T-cell (primary cell): ENCODE measurements around the gene APOM. TPM values are rescaled to one million over a fixed set of nuclear protein-coding genes. Genes with fewer than 3 reads are reported as not detected.

Source experiments
- ATAC-seq, 4 experiments: fragments of 200-7000 bp in 3 of 4; fragments of 150-1000 bp in 1 of 4; cut with Tn5 transposase; replicated peaks in 1 of 4; 1 replicate in 3 of 4; 2 replicates in 1 of 4; pipeline ENCODE4 v1.10.0; 2021; ENCODE audit warnings: moderate library complexity in 3 of 4, mild to moderate bottlenecking in 2 of 4, moderate number of reproducible peaks in 1 of 4
- CTCF ChIA-PET, 2 donors: fragments of 300-600 bp; sonication (Branson Sonifier 250); formaldehyde crosslinking; loops; one replicate each; lab custom pipeline; 2022; ENCODE audit warnings: antibody characterized with exemption in 2 of 2; lab: Charles Lee
- POLR2A ChIA-PET, 2 donors: fragments of 300-600 bp; sonication (Branson Sonifier 250); formaldehyde crosslinking; loops; one replicate each; lab custom pipeline; 2022; ENCODE audit warnings: antibody characterized with exemption in 2 of 2; lab: Charles Lee
- DNase-seq, 35 experiments: peaks; one replicate each; pipeline versions ENCODE4 v3.0.0 to v3.0.0-alpha.2; 2013 to 2023
- H3K27ac ChIP-seq: one replicate; pipeline ENCODE4 v1.5.1; 2013; ENCODE audit warnings: low read length
- H3K27me3 ChIP-seq, 2 experiments: replicated peaks in 1 of 2; 1 replicate in 1 of 2; 2 replicates in 1 of 2; pipeline versions ENCODE4 v1.6.1 to v1.7.0; 2013; ENCODE audit warnings: low read length in 1 of 2, mixed read lengths in 1 of 2; ENCODE audit not compliant: control insufficient read depth in 2 of 2, insufficient read depth in 2 of 2; ENCODE audit errors: extremely low read depth in 1 of 2
- H3K36me3 ChIP-seq, 2 donors: 1 replicate in 1 of 2; 2 replicates in 1 of 2; pipeline versions ENCODE4 v1.6.1 to v1.7.0; 2013; ENCODE audit warnings: low read length in 1 of 2; ENCODE audit not compliant: control insufficient read depth in 2 of 2, insufficient read depth in 1 of 2; ENCODE audit errors: extremely low read depth in 1 of 2
- H3K4me1 ChIP-seq, 2 experiments: 1 replicate in 1 of 2; 2 replicates in 1 of 2; pipeline versions ENCODE4 v1.6.1 to v1.7.0; 2013; ENCODE audit warnings: low read length in 2 of 2, mixed read lengths in 1 of 2; ENCODE audit not compliant: insufficient read depth in 2 of 2, control insufficient read depth in 1 of 2; ENCODE audit errors: extremely low read depth in 1 of 2
- H3K4me3 ChIP-seq, 2 donors: 1 replicate in 1 of 2; 2 replicates in 1 of 2; pipeline versions ENCODE4 v1.5.1 to v1.7.0; 2013; ENCODE audit warnings: mild to moderate bottlenecking in 2 of 2, low read length in 1 of 2, moderate library complexity in 1 of 2; ENCODE audit not compliant: control insufficient read depth in 1 of 2; ENCODE audit errors: extremely low read depth in 1 of 2
- H3K9me3 ChIP-seq: 2 replicates; pipeline ENCODE4 v1.7.0; 2013
- H3K27ac Mint-ChIP-seq, 2 donors: one replicate each; pipeline ENCODE4 v1.8.0; 2020 to 2021; ENCODE audit warnings: mild to moderate bottlenecking in 2 of 2, mixed read lengths in 2 of 2
- H3K27me3 Mint-ChIP-seq, 2 donors: one replicate each; pipeline ENCODE4 v1.8.0; 2021 to 2022; ENCODE audit warnings: mixed read lengths in 2 of 2
- H3K36me3 Mint-ChIP-seq: one replicate; pipeline ENCODE4 v1.8.0; 2021; ENCODE audit warnings: mixed read lengths
- H3K4me1 Mint-ChIP-seq, 3 donors: one replicate each; pipeline ENCODE4 v1.8.0; 2020 to 2022; ENCODE audit warnings: mixed read lengths in 3 of 3, mild to moderate bottlenecking in 1 of 3
- H3K4me3 Mint-ChIP-seq, 3 donors: one replicate each; pipeline ENCODE4 v1.8.0; 2020 to 2022; ENCODE audit warnings: mild to moderate bottlenecking in 3 of 3, mixed read lengths in 3 of 3, moderate library complexity in 3 of 3
- H3K9me3 Mint-ChIP-seq, 3 donors: one replicate each; pipeline ENCODE4 v1.8.0; 2020 to 2022; ENCODE audit warnings: mixed read lengths in 3 of 3
- WGBS: methylation state at CpG from one replicate; pipeline ENCODE4 v1.1.5; 2013; ENCODE audit warnings: missing lambda C conversion rate; ENCODE audit not compliant: insufficient coverage; 5-methylcytosine and 5-hydroxymethylcytosine counted together
- total RNA-seq, 35 experiments: library from RNA in 6 of 35; stranded (reverse) in 6 of 35; fragments of 120-200 nt in 1 of 35; gene quantifications; one replicate each; pipeline versions ENCODE4 v1.2.1 to v1.2.4 and lab custom pipeline; 2013 to 2026

APOM gene
- total RNA-seq, 5 donors from 2014 or later (not counting 1 experiment from before 2014, with no cell fraction given), result 1.4 to 3.6 (median 3.2) TPM

GRCh38 chr6:31634131-31634530 is 21.6 kb upstream of the APOM start:
- ATAC-seq (no peak), DNase-seq (no peak)
- H3K4me3 Mint-ChIP-seq, result no peak overlapping the region
- no peaks in the 10 kb centered on the region for H3K27me3 Mint-ChIP-seq
- Histone ChIP-seq H3K27me3 (no peaks in the 10 kb centered on the region), H3K4me3 (no peak overlapping the region), H3K9me3 (no peaks in the 10 kb centered on the region), H3K36me3 (peaks cover 37 to 97% of the 10 kb centered on the region in 2 donors), H3K27ac (no peak overlapping the region), H3K4me1 (no peaks in the 10 kb centered on the region)
- no peaks in the 10 kb centered on the region for H3K9me3 Mint-ChIP-seq
- CTCF ChIA-PET, result no interaction called here
- WGBS, result no CpG with 5 or more reads among the region's 3 CpGs
- H3K27ac Mint-ChIP-seq, result no peak overlapping the region
- H3K36me3 Mint-ChIP-seq, result peaks cover 52% of the 10 kb centered on the region
- POLR2A ChIA-PET, result interaction anchor here in 1 of 2 donors (1.0 kb wide), 1 partner anchor 35 kb away, joined by 10 read pairs; no protein-coding TSS in a partner anchor
- H3K4me1 Mint-ChIP-seq, result peaks cover 0 to 6% (median 0%) of the 10 kb centered on the region in 3 donors

DNA sequence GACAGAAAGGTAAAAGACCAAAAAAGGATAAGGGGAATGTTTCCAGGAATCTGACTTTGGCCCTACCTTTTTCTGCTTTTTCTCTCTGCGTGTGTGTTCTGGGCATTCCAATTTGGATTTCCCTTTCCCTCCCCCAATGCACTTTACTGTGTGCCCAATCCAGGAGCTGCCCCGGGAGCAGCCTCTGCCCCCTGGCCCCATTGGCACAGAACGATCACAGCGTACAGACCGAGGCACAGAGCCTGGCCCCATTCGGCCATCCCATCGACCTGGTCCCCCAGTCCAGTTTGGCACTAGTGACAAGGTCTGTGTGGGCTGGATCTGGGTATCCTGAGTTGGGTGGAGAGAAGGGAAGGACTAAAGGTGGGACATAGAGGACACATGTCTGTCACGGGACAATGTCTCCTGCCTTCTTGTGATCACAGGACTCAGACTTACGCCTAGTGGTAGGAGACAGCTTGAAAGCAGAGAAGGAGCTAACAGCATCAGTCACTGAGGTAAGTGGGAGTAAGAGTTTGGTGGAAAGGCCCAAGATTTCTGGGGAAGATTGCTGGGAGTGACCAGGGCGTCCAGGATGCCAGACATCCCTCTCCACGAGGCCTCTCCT is 20.6 kb upstream of the APOM start:
- no peak overlapping the region for H3K4me3 Mint-ChIP-seq
- Histone ChIP-seq H3K36me3 (peaks cover 36 to 98% of the 10 kb centered on the region in 2 donors), H3K27ac (no peak overlapping the region), H3K4me1 (no peaks in the 10 kb centered on the region), H3K4me3 (no peak overlapping the region), H3K27me3 (no peaks in the 10 kb centered on the region), H3K9me3 (no peaks in the 10 kb centered on the region)
- H3K4me1 Mint-ChIP-seq, result peaks cover 0 to 6% (median 2%) of the 10 kb centered on the region in 3 donors
- no peaks in the 10 kb centered on the region for H3K9me3 Mint-ChIP-seq
- WGBS, result 86% methylated on average over 8 of the region's 11 CpGs
- peak in 1 of 4 experiments; percentile 21 for ATAC-seq
- no peak overlapping the region for H3K27ac Mint-ChIP-seq
- no peak for DNase-seq
- H3K27me3 Mint-ChIP-seq, result no peaks in the 10 kb centered on the region
- ChIA-PET CTCF (no interaction called here), POLR2A (no interaction called here)
- H3K36me3 Mint-ChIP-seq, result peaks cover 51% of the 10 kb centered on the region

- Histone ChIP-seq H3K36me3 (peaks cover 40 to 98% of the 10 kb centered on the region in 2 donors), H3K4me1 (no peaks in the 10 kb centered on the region), H3K27me3 (no peaks in the 10 kb centered on the region), H3K4me3 (no peak overlapping the region), H3K9me3 (no peaks in the 10 kb centered on the region), H3K27ac (no peak overlapping the region)
- no peaks in the 10 kb centered on the region for H3K27me3 Mint-ChIP-seq
- H3K9me3 Mint-ChIP-seq, result no peaks in the 10 kb centered on the region
- H3K4me3 Mint-ChIP-seq, result no peak overlapping the region
- 94% methylated on average over 6 of the region's 27 CpGs for WGBS
- H3K36me3 Mint-ChIP-seq, result peaks cover 54% of the 10 kb centered on the region
- no peak for ATAC-seq
- H3K27ac Mint-ChIP-seq, result no peak overlapping the region
- ChIA-PET POLR2A (interaction anchor here in 1 of 2 donors (1.1 kb wide), 1 partner anchor 9 kb away, joined by 3 read pairs; no protein-coding TSS in a partner anchor), CTCF (no interaction called here)
- no peak for DNase-seq
- peaks cover 0 to 2% (median 0%) of the 10 kb centered on the region in 3 donors for H3K4me1 Mint-ChIP-seq
Measured at GRCh38 chr6:31636698-31637596, 18.7 kb upstream of the APOM start.

- Histone ChIP-seq H3K36me3 (peaks cover 44 to 96% of the 10 kb centered on the region in 2 donors), H3K4me1 (no peaks in the 10 kb centered on the region), H3K9me3 (no peaks in the 10 kb centered on the region), H3K27ac (no peak overlapping the region), H3K4me3 (no peak overlapping the region), H3K27me3 (no peaks in the 10 kb centered on the region)
- DNase-seq (no peak), ATAC-seq (no peak)
- Mint-ChIP-seq H3K4me1 (peaks cover 0 to 2% (median 0%) of the 10 kb centered on the region in 3 donors), H3K27me3 (no peaks in the 10 kb centered on the region), H3K4me3 (no peak overlapping the region), H3K27ac (no peak overlapping the region), H3K9me3 (no peaks in the 10 kb centered on the region), H3K36me3 (peaks cover 52% of the 10 kb centered on the region)
- ChIA-PET CTCF (no interaction called here), POLR2A (interaction anchor here in 1 of 2 donors (0.6 kb wide), 1 partner anchor 103 kb away, joined by 5 read pairs; no protein-coding TSS in a partner anchor)
- WGBS, result 94% methylated on average over 3 of the region's 9 CpGs
Measured at GRCh38 chr6:31639043-31639442, 16.7 kb upstream of the APOM start.

DNA sequence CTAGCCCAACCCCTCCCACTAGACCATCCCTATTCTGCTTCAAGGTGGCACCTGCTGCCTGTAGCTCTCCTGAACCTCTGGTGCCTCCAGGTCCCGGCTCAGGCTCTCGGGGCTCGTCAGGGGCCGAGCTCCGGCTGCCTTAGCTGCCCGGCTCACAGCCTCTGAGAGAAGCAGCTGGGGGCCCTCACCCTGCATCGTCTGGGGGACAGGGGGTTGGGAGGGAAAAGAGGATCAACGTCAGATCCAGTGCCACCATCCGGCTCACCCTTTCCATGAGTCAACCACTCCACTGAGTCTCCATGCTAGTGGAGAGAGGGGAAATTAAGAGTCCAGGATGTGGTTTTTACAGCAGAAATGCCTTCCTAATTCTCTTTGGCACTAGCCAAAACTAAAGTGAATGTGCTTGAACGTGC is 16.2 kb upstream of the APOM start:
- 67% methylated on average over 1 of the region's 10 CpGs for WGBS
- Mint-ChIP-seq H3K36me3 (peaks cover 51% of the 10 kb centered on the region), H3K27me3 (no peaks in the 10 kb centered on the region), H3K9me3 (no peaks in the 10 kb centered on the region), H3K4me3 (no peak overlapping the region), H3K4me1 (peaks cover 0 to 2% (median 0%) of the 10 kb centered on the region in 3 donors), H3K27ac (peak overlapping the region in 1 of 2 donors; percentile 46)
- DNase-seq (no peak), ATAC-seq (no peak)
- H3K9me3 ChIP-seq, result no peaks in the 10 kb centered on the region
- CTCF ChIA-PET, result no interaction called here
- H3K4me1 ChIP-seq, result no peaks in the 10 kb centered on the region
- H3K27me3 ChIP-seq, result no peaks in the 10 kb centered on the region
- H3K4me3 ChIP-seq, result no peak overlapping the region
- peaks cover 44 to 96% of the 10 kb centered on the region in 2 donors for H3K36me3 ChIP-seq
- no peak overlapping the region for H3K27ac ChIP-seq
- POLR2A ChIA-PET, result interaction anchor here in 1 of 2 donors (0.6 kb wide), 1 partner anchor 104 kb away, joined by 5 read pairs; no protein-coding TSS in a partner anchor

GRCh38 chr6:31640612-31641011 is 15.1 kb upstream of the APOM start:
- peak overlapping the region in 1 of 2 donors; percentile 48 for H3K27ac Mint-ChIP-seq
- H3K9me3 ChIP-seq, result no peaks in the 10 kb centered on the region
- WGBS, result 89% methylated on average over 3 of the region's 6 CpGs
- no peak overlapping the region for H3K4me3 ChIP-seq
- no peak for ATAC-seq
- no peak overlapping the region for H3K4me3 Mint-ChIP-seq
- H3K36me3 ChIP-seq, result peaks cover 43 to 96% of the 10 kb centered on the region in 2 donors
- ChIA-PET POLR2A (interaction anchor here in 1 of 2 donors (0.5 kb wide), 2 partner anchors 66 to 209 kb away, joined by 4 to 11 read pairs; partner anchors contain the start of gene LY6G6F), CTCF (interaction anchor here in 1 of 2 donors (0.6 kb wide), 1 partner anchor 25 kb away, joined by 3 read pairs; no protein-coding TSS in a partner anchor)
- H3K27ac ChIP-seq, result no peak overlapping the region
- H3K4me1 ChIP-seq, result peaks cover 0 to 2% of the 10 kb centered on the region in 2 experiments
- peaks cover 57% of the 10 kb centered on the region for H3K36me3 Mint-ChIP-seq
- no peak for DNase-seq
- peaks cover 4 to 5% (median 4%) of the 10 kb centered on the region in 3 donors for H3K4me1 Mint-ChIP-seq
- no peaks in the 10 kb centered on the region for H3K9me3 Mint-ChIP-seq
- H3K27me3 Mint-ChIP-seq, result no peaks in the 10 kb centered on the region
- H3K27me3 ChIP-seq, result no peaks in the 10 kb centered on the region
